SJSA1 (cell line): ENCODE data around the gene FMN2. TPM values are rescaled to one million over a fixed set of nuclear protein-coding genes. Genes with fewer than 3 reads are reported as not detected.

Experiments used
- DNase-seq, 2 experiments: peaks; one replicate each; pipeline ENCODE4 v3.0.0-alpha.2; 2015 to 2020; ENCODE audit warnings: low spot score in 2 of 2, low read depth in 1 of 2
- H3K27ac ChIP-seq: fragments of 250-450 bp; sonication (Bioruptor Pico); 2 replicates; pipeline ENCODE4 v1.5.1; 2020; ENCODE audit warnings: mild to moderate bottlenecking, moderate library complexity
- H3K27me3 ChIP-seq: fragments of 250-450 bp; sonication (Bioruptor Pico); replicated peaks from 2 replicates; pipeline ENCODE4 v1.5.1; 2020; ENCODE audit warnings: mild to moderate bottlenecking, moderate library complexity
- H3K36me3 ChIP-seq: fragments of 250-450 bp; sonication (Bioruptor Pico); 2 replicates; pipeline ENCODE4 v1.5.1; 2020; ENCODE audit warnings: mild to moderate bottlenecking
- H3K4me1 ChIP-seq: fragments of 250-450 bp; sonication (Bioruptor Pico); replicated peaks from 2 replicates; pipeline ENCODE4 v1.6.1; 2021; ENCODE audit warnings: mild to moderate bottlenecking
- H3K4me3 ChIP-seq: fragments of 250-450 bp; sonication (Bioruptor Pico); 2 replicates; pipeline ENCODE4 v1.5.1; 2020; ENCODE audit warnings: mild to moderate bottlenecking
- H3K9me3 ChIP-seq: fragments of 250-450 bp; sonication (Bioruptor Pico); replicated peaks from 2 replicates; pipeline ENCODE4 v1.5.1; 2020; ENCODE audit warnings: mild to moderate bottlenecking
- total RNA-seq: library from RNA; depleted of rRNA; stranded (reverse); fragments of >200 nt; shearing (Covaris generic); gene quantifications from 2 replicates; pipeline ENCODE4 v1.2.3, GENCODE V29; 2014

FMN2 gene
- total RNA-seq, 1 experiment from 2014 or later: 12.7 TPM

DNA sequence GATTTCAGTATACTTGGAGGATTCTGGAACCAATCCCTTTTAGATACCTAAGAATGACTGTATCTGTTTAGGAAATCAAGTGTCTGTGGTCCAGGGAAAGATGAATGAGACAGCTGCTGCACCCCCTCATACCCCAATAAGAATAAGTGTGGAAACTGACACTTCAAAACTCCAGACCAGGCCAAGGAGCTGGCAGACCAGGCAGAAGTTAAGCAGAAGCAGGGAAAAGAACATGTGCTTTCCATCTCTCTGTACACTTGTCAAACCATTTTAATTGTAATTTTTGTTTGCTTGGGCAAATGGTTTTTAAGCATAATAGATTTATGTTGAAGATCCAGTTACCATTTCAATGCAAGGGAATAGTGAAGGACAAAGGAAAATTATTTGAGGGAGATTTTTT is 420.1 kb downstream of the FMN2 start:
- no peak overlapping the region for H3K27ac ChIP-seq
- no peak for DNase-seq
- 0 out of 2 replicates have a peak, but pooled peaks cover 5% of the 10 kb centered on the region for H3K27me3 ChIP-seq
- H3K9me3 ChIP-seq: no peaks in the 10 kb centered on the region
- H3K4me3 ChIP-seq: no peak overlapping the region
- no peaks in the 10 kb centered on the region for H3K36me3 ChIP-seq
- peaks cover 17% of the 10 kb centered on the region for H3K4me1 ChIP-seq

- no peaks in the 10 kb centered on the region for H3K9me3 ChIP-seq
- H3K27ac ChIP-seq: no peak overlapping the region
- H3K27me3 ChIP-seq: peaks cover 25% of the 10 kb centered on the region
- no peak overlapping the region for H3K4me3 ChIP-seq
- peaks cover 17% of the 10 kb centered on the region for H3K4me1 ChIP-seq
- DNase-seq: peak; percentile 64 to 92
- no peaks in the 10 kb centered on the region for H3K36me3 ChIP-seq
These were observed 423.8 kb downstream of the FMN2 start for GRCh38 chr1:240515505-240515904.

GRCh38 chr1:240516069-240516468 is 424.4 kb downstream of the FMN2 start:
- Histone ChIP-seq H3K9me3 (no peaks in the 10 kb centered on the region), H3K4me1 (peaks cover 17% of the 10 kb centered on the region), H3K4me3 (no peak overlapping the region), H3K27ac (no peak overlapping the region), H3K27me3 (peaks cover 25% of the 10 kb centered on the region), H3K36me3 (no peaks in the 10 kb centered on the region)
- DNase-seq: no peak

DNA sequence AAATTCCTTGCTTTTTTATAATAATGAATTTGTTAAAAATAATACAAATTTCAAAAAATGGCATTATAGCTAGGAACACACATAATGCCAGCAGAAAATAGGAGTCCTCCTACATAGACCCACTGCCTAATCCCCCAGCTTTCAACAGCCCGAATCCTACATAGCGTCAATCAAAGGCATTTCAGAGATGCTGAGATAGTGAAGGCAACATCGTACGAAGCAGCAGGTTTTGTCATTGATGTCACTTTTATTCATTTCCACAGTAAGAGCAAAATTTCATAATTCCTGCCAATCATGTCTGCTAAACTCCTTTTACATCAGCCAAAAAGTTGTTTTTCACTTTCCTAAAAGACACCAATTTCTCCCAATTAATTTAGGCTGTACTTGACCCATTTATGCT is 426.2 kb downstream of the FMN2 start:
- Histone ChIP-seq H3K36me3 (no peaks in the 10 kb centered on the region), H3K4me3 (no peak overlapping the region), H3K9me3 (no peaks in the 10 kb centered on the region), H3K4me1 (peaks cover 17% of the 10 kb centered on the region), H3K27ac (no peak overlapping the region), H3K27me3 (peaks cover 25% of the 10 kb centered on the region)
- no peak for DNase-seq

- Histone ChIP-seq H3K36me3 (no peaks in the 10 kb centered on the region), H3K9me3 (no peaks in the 10 kb centered on the region), H3K27me3 (peaks cover 27% of the 10 kb centered on the region), H3K27ac (no peak overlapping the region), H3K4me1 (no peaks in the 10 kb centered on the region), H3K4me3 (no peak overlapping the region)
- no peak for DNase-seq
These were observed 430.6 kb downstream of the FMN2 start for GRCh38 chr1:240522122-240522822.

GRCh38 chr1:240524356-240525069 is 432.8 kb downstream of the FMN2 start:
- no peak for DNase-seq
- H3K36me3 ChIP-seq: no peaks in the 10 kb centered on the region

More at GRCh38 chr1:240524356-240525069, 432.8 kb downstream of the FMN2 start:
- H3K27ac ChIP-seq: no peak overlapping the region
- no peaks in the 10 kb centered on the region for H3K4me1 ChIP-seq
- peaks cover 31% of the 10 kb centered on the region for H3K27me3 ChIP-seq
- H3K9me3 ChIP-seq: no peaks in the 10 kb centered on the region
- no peak overlapping the region for H3K4me3 ChIP-seq
